ENCODE measurements around the gene GKN2. TPM values are rescaled to one million over a fixed set of nuclear protein-coding genes. Genes with fewer than 3 reads are reported as not detected.
"Not testable (repeated sequence)": the region's sequence is repeated elsewhere in the genome, so short reads cannot be mapped to it uniquely, and the experiment has no call there.

The GKN2 gene
- total and polyA plus RNA-seq, 4 donors = 3.4 to 429 (median 102) TPM

GRCh38 chr2:68959001-68959400, 6.3 kb upstream of the GKN2 start:
- DNase-seq = no peak
- 95 to 96% methylated on average over 1 of the region's 1 CpG for WGBS, 2 donors
- Histone ChIP-seq H3K9me3 (ENCODE audit: control insufficient read depth in 4 of 4, insufficient read depth in 3 of 4, low read length in 3 of 4) (no peaks in the 10 kb centered on the region), H3K27me3 (ENCODE audit: control insufficient read depth in 3 of 3, insufficient read depth in 3 of 3, low read length in 2 of 3) (no peaks in the 10 kb centered on the region), H3K4me1 (ENCODE audit: control insufficient read depth in 5 of 5, insufficient read depth in 5 of 5, low read length in 5 of 5) (no peaks in the 10 kb centered on the region), H3K4me3 (no peak overlapping the region), H3K36me3 (ENCODE audit: control insufficient read depth in 4 of 4, insufficient read depth in 4 of 4, low read length in 4 of 4) (no peaks in the 10 kb centered on the region), H3K9ac (ENCODE audit: insufficient read depth in 1 of 2, low read length in 2 of 2) (no peak overlapping the region), H3K27ac (ENCODE audit: low read depth in 1 of 2, low read length in 1 of 2) (no peak overlapping the region)
- no peak for ATAC-seq (ENCODE audit: insufficient read depth, low FRiP score)
- no peak for TF ChIP-seq CTCF (IDR thresholded peaks at IDR 0.05; ENCODE audit: control extremely low read depth, extremely low read depth)

GRCh38 chr2:68955432-68955831, 2.7 kb upstream of the GKN2 start:
- not testable (repeated sequence) for ATAC-seq (ENCODE audit: insufficient read depth, low FRiP score); H3K27me3 ChIP-seq (ENCODE audit: control insufficient read depth in 3 of 3, insufficient read depth in 3 of 3, low read length in 2 of 3); H3K36me3 ChIP-seq (ENCODE audit: control insufficient read depth in 4 of 4, insufficient read depth in 4 of 4, low read length in 4 of 4); H3K4me3 ChIP-seq; DNase-seq; H3K9me3 ChIP-seq (ENCODE audit: control insufficient read depth in 4 of 4, insufficient read depth in 3 of 4, low read length in 3 of 4); H3K27ac ChIP-seq (ENCODE audit: low read depth in 1 of 2, low read length in 1 of 2); H3K4me1 ChIP-seq (ENCODE audit: control insufficient read depth in 5 of 5, insufficient read depth in 5 of 5, low read length in 5 of 5); H3K9ac ChIP-seq (ENCODE audit: insufficient read depth in 1 of 2, low read length in 2 of 2)
- WGBS, 2 donors = 95 to 97% methylated on average over 5 of the region's 5 CpGs

- no peak overlapping the region for H3K9ac ChIP-seq (ENCODE audit: insufficient read depth in 1 of 2, low read length in 2 of 2)
- 65 to 92% methylated on average over 4 of the region's 4 CpGs for WGBS, 2 donors
- no peaks in the 10 kb centered on the region for H3K9me3 ChIP-seq (ENCODE audit: control insufficient read depth in 4 of 4, insufficient read depth in 3 of 4, low read length in 3 of 4)
- ATAC-seq (ENCODE audit: insufficient read depth, low FRiP score) (no peak), DNase-seq (no peak)
- no peaks in the 10 kb centered on the region for H3K36me3 ChIP-seq (ENCODE audit: control insufficient read depth in 4 of 4, insufficient read depth in 4 of 4, low read length in 4 of 4)
- H3K27ac ChIP-seq (ENCODE audit: low read depth in 1 of 2, low read length in 1 of 2) = no peak overlapping the region
- H3K27me3 ChIP-seq (ENCODE audit: control insufficient read depth in 3 of 3, insufficient read depth in 3 of 3, low read length in 2 of 3) = no peaks in the 10 kb centered on the region
- H3K4me3 ChIP-seq = peak overlapping the region; percentile 19
- H3K4me1 ChIP-seq (ENCODE audit: control insufficient read depth in 5 of 5, insufficient read depth in 5 of 5, low read length in 5 of 5) = no peaks in the 10 kb centered on the region
- no peak for TF ChIP-seq CTCF (IDR thresholded peaks at IDR 0.05; ENCODE audit: control extremely low read depth, extremely low read depth)
Observed at GRCh38 chr2:68951899-68952298, 794 bp downstream of the GKN2 start.

- DNase-seq = no peak
- ATAC-seq (ENCODE audit: insufficient read depth, low FRiP score) = no peak
- WGBS, 2 donors = 34 to 63% methylated on average over 1 of the region's 1 CpG
- Histone ChIP-seq H3K4me1 (ENCODE audit: control insufficient read depth in 5 of 5, insufficient read depth in 5 of 5, low read length in 5 of 5) (peaks cover 0 to 5% (median 0%) of the 10 kb centered on the region in 5 donors), H3K27me3 (ENCODE audit: control insufficient read depth in 3 of 3, insufficient read depth in 3 of 3, low read length in 2 of 3) (no peaks in the 10 kb centered on the region), H3K9ac (ENCODE audit: insufficient read depth in 1 of 2, low read length in 2 of 2) (no peak overlapping the region), H3K36me3 (ENCODE audit: control insufficient read depth in 4 of 4, insufficient read depth in 4 of 4, low read length in 4 of 4) (no peaks in the 10 kb centered on the region), H3K9me3 (ENCODE audit: control insufficient read depth in 4 of 4, insufficient read depth in 3 of 4, low read length in 3 of 4) (no peaks in the 10 kb centered on the region), H3K4me3 (no peak overlapping the region), H3K27ac (ENCODE audit: low read depth in 1 of 2, low read length in 1 of 2) (no peak overlapping the region)
- TF ChIP-seq CTCF (IDR thresholded peaks at IDR 0.05; ENCODE audit: control extremely low read depth, extremely low read depth) = no peak
Observed at GRCh38 chr2:68948710-68949109, 4.0 kb downstream of the GKN2 start.

Measured in lung (tissue), 12 donors.